ENCODE measurements around the gene TMEM51. TPM values are rescaled to one million over a fixed set of nuclear protein-coding genes. Genes with fewer than 3 reads are reported as not detected.
A peak's percentile ranks its signal among the peaks of the same experiment; 100 is the strongest.

TMEM51 gene
- total and polyA plus RNA-seq, 2 of the 13 experiments (the other 11 are each of a cell fraction or from before 2014, with no cell fraction given): 12.2 to 22.3 TPM

- in situ Hi-C loops (cut with HindIII; ENCODE audit: extremely low pct_ligation_motif_present, low pct_unique_long_range_greater_than_20kb): no loop called here
- Histone ChIP-seq H3K36me3 (replicated peaks in 1 of 2; ENCODE audit: control insufficient read depth in 1 of 2, insufficient read depth in 2 of 2, low read length in 2 of 2) (peaks cover 2 to 9% of the 10 kb centered on the region in 2 experiments; a peak in 2 of 5 replicates), H3K27ac (ENCODE audit: extremely low read length, insufficient read depth, low read length) (peak overlapping the region; percentile 69), H3K4me1 (ENCODE audit: insufficient read depth, low read length) (peaks cover 79% of the 10 kb centered on the region), H3K4me3 (replicated peaks in 1 of 3; ENCODE audit: insufficient read depth in 1 of 3, low read depth in 2 of 3, low read length in 3 of 3) (peak overlapping the region; percentile 69 to 83 (median 70)), H3K4me2 (ENCODE audit: low read depth, low read length) (peak overlapping the region; percentile 86), H4K20me1 (ENCODE audit: insufficient read depth, low read length) (peaks cover 16% of the 10 kb centered on the region; the same call in 1 of the 2 replicates), H3K9ac (ENCODE audit: insufficient read depth, low read depth, low read length) (peak overlapping the region; percentile 77), H3K9me3 (ENCODE audit: low read length) (no peaks in the 10 kb centered on the region), H3K27me3 (ENCODE audit: control insufficient read depth in 1 of 2, insufficient read depth in 2 of 2, low read length in 2 of 2) (no peaks in the 10 kb centered on the region), H2AFZ (ENCODE audit: low read length) (no peak overlapping the region), H3K79me2 (ENCODE audit: insufficient read depth, low read length) (peaks cover 47% of the 10 kb centered on the region)
- intact Hi-C loops (cut with micrococcal nuclease; ENCODE audit: unreplicated experiment): loop anchor here (1.0 to 5.0 kb wide), 5 partner anchors 12 to 120 kb away; no protein-coding TSS in a partner anchor
- TSS peak; percentile 38 for BruUV-seq (replicated peaks)
- FAIRE-seq (no peak), ATAC-seq (no peak), DNase-seq (ENCODE audit: low spot score) (no peak)
- CTCF ChIA-PET (ENCODE audit: low intra/inter-chr PET ratio, low total read pairs): interaction anchor here (1.0 to 2.7 kb wide), 4 partner anchors 51 to 153 kb away, joined by 3 to 18 read pairs (median 5); no protein-coding TSS in a partner anchor
- 38% methylated on average over 3 of the region's 3 CpGs for WGBS (ENCODE audit: low lambda C conversion rate)
- POLR2A ChIA-PET: interaction anchor here (1.2 to 3.9 kb wide), 10 partner anchors 12 to 120 kb away, joined by 3 to 33 read pairs (median 10); no protein-coding TSS in a partner anchor
- TF ChIP-seq ZNF629 (CRISPR knock-in tag; conservative IDR thresholded peaks at IDR 0.05) (peak; percentile 88), CEBPG (CRISPR knock-in tag; IDR thresholded peaks at IDR 0.05) (no peak), U2AF1 (optimal IDR thresholded peaks at IDR 0.05; ENCODE audit: low read depth, low read length) (peak; percentile 16), ARID4A (CRISPR knock-in tag; IDR thresholded peaks at IDR 0.05; ENCODE audit: borderline replicate concordance) (peak; percentile 5; the same call in 1 of the 2 replicates), ZMYM3 (CRISPR knock-in tag; IDR thresholded peaks at IDR 0.05) (peak; percentile 43; the same call in 1 of the 2 replicates), ZNF574 (CRISPR knock-in tag; IDR thresholded peaks at IDR 0.05) (no peak), KAT2B (IDR thresholded peaks at IDR 0.05; ENCODE audit: borderline replicate concordance, low read depth, low read length) (no peak), ZNF839 (CRISPR knock-in tag; IDR thresholded peaks at IDR 0.05; ENCODE audit: borderline replicate concordance) (no peak), ZNF34 (CRISPR knock-in tag; IDR thresholded peaks at IDR 0.05; ENCODE audit: borderline replicate concordance) (0 out of 2 replicates have a peak, but pooled peaks have one; percentile 8)
- TF ChIP-seq, protein P1, sequence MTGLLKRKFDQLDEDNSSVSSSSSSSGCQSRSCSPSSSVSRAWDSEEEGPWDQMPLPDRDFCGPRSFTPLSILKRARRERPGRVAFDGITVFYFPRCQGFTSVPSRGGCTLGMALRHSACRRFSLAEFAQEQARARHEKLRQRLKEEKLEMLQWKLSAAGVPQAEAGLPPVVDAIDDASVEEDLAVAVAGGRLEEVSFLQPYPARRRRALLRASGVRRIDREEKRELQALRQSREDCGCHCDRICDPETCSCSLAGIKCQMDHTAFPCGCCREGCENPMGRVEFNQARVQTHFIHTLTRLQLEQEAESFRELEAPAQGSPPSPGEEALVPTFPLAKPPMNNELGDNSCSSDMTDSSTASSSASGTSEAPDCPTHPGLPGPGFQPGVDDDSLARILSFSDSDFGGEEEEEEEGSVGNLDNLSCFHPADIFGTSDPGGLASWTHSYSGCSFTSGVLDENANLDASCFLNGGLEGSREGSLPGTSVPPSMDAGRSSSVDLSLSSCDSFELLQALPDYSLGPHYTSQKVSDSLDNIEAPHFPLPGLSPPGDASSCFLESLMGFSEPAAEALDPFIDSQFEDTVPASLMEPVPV (CRISPR knock-in tag; IDR thresholded peaks at IDR 0.05): 0 out of 2 replicates have a peak, but pooled peaks have one; percentile 29
- TF ChIP-seq, protein P2, sequence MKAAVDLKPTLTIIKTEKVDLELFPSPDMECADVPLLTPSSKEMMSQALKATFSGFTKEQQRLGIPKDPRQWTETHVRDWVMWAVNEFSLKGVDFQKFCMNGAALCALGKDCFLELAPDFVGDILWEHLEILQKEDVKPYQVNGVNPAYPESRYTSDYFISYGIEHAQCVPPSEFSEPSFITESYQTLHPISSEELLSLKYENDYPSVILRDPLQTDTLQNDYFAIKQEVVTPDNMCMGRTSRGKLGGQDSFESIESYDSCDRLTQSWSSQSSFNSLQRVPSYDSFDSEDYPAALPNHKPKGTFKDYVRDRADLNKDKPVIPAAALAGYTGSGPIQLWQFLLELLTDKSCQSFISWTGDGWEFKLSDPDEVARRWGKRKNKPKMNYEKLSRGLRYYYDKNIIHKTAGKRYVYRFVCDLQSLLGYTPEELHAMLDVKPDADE (CRISPR knock-in tag; IDR thresholded peaks at IDR 0.05): 0 out of 2 replicates have a peak, but pooled peaks have one; percentile 30
Observed at GRCh38 chr1:15151871-15152270, 1.7 kb upstream of the TMEM51 start.
